Epithelial cell of prostate (primary cell): Measurements from ENCODE around the gene EFHC2.

Experiments
- DNase-seq: peaks from one replicate; pipeline ENCODE4 v3.0.0-alpha.2; 2011; ENCODE audit warnings: low read depth, low spot score
- H3K27ac ChIP-seq: fragments of 450-650 bp; 2 replicates; pipeline ENCODE4 v1.5.1; 2017; ENCODE audit warnings: mild to moderate bottlenecking

The EFHC2 gene, protein sequence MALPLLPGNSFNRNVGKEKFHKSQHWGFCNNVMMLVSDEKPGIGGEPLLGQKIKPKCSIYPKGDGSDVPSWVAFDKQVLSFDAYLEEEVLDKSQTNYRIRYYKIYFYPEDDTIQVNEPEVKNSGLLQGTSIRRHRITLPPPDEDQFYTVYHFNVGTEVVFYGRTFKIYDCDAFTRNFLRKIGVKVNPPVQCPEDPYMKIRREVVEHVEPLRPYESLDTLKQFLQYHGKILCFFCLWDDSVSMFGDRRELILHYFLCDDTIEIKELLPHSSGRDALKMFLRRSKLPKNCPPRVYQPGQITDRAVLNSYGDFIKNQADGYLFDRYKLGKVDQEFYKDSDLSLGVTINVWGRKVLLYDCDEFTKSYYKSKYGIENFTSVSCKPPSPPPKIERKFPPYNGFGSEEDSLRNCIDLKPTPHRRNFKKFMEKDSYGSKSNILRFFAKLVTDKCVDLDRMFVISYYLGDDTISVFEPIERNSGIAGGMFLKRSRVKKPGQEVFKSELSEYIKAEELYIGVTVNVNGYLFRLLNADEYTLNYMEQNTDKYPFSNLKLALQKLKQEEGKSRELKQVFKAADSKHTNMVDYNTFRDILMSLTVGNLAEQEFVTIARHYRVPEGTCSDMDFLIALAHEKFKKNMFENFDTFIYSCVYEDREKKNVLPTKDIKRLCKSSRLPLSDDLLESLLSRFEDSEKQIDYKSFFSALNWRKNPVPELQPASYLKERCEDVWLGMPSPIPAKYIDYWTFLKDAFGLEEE

DNA sequence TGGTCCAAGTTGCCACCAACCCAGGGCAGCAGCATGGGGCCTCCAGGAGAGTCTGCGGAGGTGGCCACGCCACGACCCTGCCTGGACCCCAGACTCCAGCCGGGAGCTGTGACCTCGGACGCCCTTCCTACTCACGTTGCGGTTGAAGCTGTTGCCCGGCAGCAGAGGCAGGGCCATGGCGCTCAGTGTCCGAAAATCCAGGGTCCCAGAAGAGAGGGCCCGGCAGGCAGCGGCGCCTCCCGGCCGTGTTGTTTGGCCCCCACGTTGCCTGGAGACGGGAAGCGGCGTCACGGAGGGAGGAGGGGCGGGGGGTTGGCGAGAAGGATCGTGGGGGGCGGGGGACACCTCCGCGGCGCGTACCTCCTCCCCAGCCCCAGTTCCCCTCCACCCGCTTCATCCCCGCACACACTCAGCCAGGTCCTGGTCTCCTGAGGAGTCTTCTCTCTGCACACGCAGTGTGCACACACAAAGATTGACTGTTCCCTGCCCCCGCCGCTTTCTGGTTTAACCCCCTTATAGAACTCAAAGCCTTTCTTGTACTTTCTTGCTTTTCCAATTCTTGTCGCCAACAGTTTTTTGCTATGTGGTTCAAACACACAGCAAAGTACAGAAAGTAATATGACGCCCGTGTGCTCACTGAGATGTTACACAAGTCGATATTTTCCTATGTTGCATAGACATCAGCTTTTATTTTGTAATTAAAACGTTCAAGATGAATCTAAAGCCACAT is at the start of gene EFHC2:
Gene EFHC2 (minus strand): TSS at position 261 of the 730 bp plus-strand sequence. CDS start 84 bp downstream, at position 177.
- DNase-seq, result no peak

DNA sequence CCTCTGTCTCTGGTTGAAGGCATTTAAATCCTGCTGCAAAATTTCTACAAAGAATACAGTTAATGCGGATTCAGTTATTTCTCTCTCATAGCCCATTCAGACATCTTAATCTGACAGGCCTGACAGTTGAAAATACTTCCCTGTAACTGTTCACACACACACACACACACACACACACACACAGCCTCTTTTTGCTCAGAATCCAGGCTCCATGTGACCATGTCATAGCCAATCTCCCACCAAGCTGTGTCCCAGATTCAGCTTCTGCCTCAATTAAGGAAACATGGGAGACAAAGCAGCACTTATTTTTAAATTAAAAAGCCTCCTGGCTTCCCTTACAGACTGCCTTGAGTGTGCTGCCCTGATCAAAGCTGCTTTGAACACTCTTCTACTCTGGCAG is 49.3 kb upstream of the EFHC2 start:
- H3K27ac ChIP-seq, result no peak overlapping the region
- no peak for DNase-seq

More for the DNA sequence above, at the start of gene EFHC2:
- H3K27ac ChIP-seq, result no peak within 1 kb of the TSS

DNA sequence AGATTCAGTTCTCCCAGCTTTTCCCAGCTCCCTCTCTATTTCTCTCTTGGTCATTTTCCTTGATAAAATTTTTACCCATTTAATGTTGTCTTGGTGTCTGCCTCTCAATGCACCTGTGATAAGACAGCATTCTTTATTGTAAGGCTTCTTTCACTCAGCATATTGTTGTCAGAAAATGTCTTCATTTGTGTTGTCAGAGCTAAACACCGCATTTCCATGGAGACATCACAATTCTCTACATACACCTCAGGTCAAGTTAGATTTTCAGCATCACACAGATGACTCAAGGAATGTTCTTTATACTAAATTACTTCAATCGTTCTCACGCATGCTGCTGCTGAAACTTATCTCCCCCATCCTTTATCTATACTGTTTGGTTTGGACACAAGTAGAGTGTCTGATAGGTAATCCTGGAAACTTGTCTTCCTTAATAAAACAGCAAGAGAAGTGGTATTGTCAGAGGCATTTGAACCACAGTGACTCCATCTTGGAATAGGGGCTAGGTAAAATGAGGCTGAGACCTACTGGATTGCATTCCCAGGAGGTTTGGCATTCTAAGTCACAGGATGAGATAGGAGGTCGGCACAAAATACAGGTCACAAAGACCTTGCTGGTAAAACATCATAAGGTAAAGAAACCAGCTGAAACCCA is 41.3 kb upstream of the EFHC2 start:
- DNase-seq, result no peak
- H3K27ac ChIP-seq, result no peak overlapping the region

DNA sequence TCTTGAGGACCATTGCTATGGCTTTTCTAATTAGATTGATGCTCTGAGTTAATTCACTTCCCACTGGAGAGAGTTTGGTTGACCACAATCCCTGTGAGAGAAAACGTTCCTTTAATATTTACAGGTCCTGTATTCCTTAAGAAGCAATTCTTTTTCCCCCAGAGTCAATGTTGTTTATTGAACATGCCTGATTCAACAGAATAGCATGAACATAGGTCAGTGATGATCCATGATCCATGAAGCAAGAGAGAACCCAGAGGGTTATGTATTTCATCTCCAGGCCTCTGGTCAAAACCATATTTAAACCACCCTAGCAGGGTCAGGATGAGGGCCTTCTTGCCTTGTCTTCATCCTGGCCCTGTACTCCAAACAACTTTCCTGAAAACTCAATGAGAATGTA is 39.4 kb upstream of the EFHC2 start:
- no peak overlapping the region for H3K27ac ChIP-seq
- no peak for DNase-seq

DNA sequence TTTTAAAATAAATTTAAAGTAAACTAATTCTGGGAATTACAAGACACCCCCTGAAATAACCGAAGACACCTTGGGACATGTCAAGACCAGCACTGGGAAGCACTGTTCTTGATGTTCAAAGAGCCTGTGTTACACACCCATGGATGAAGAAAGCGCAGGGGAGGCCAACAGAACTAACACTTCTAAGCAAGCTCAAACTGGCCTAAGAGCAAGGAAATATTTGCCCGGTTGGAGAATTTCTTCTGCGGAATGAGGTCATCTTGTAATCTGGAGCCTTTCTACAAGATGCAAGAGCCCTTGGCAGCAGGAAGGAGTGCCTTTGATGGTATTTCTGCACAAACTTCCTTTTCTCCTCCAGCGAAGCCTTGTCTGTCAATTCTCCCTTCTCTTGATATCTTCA is 9.3 kb upstream of the EFHC2 start:
- peak overlapping the region; percentile 82 for H3K27ac ChIP-seq
- peak; percentile 26 for DNase-seq

DNA sequence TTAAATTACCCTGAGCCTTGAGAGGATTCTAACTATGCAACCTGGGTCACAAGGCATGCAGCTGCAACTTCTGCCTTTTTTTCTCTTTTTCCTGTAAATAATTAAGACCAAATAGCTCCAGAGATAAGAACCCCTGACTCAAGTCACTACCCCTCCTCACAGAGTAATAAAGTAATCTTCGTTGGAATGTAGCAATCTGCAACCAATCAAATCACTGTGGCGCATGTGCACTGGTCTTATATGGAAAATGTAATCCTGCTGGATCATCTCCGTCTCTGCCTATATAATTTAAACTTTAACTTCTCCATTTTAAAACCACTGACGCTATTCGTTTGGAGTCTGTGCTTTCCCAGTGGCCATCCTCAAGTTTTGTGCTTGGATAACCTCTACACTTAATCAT is 6.1 kb upstream of the EFHC2 start:
- H3K27ac ChIP-seq, result no peak overlapping the region
- DNase-seq, result no peak

DNA sequence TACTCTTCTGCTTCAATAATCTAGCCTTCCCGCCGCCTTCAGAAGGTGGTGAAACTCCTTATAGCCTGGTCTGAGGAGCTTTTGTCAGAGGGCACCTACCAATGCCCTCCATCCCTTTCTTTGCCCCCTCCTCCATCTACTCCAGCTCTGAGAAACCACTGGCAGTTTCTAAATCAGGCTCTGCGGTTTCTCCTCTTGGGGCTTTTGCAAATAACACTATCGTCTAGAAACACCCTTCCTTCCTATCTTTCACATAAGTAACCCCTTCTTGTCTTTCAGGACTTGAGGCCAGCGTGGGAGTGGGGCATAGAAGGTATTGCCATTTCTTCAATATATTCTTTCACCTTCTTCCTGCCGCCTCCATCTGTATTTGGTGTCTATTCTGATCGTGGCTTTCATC is 1.2 kb upstream of the EFHC2 start:
- no peak for DNase-seq
- no peak overlapping the region for H3K27ac ChIP-seq

DNA sequence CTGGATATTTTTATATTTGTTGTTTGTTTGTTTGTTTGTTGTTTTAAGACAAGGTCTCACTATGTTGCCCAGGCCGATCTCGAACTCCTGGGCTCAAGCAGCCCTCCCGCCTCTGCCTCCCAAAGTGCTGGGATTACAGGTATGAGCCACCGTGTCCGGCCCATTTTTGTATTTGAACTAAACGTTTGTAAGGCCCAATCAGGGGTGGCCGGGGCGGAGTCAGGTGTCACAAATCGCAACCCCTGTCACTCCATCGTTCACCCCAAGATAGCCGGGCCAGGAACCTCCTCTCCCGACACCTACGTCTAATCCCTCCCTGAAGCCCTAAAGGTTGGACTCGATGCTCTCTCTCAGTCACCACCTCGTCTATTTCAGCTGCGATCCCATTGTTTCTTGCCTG is 722 bp upstream of the EFHC2 start:
- no peak overlapping the region for H3K27ac ChIP-seq
- DNase-seq, result no peak

DNA sequence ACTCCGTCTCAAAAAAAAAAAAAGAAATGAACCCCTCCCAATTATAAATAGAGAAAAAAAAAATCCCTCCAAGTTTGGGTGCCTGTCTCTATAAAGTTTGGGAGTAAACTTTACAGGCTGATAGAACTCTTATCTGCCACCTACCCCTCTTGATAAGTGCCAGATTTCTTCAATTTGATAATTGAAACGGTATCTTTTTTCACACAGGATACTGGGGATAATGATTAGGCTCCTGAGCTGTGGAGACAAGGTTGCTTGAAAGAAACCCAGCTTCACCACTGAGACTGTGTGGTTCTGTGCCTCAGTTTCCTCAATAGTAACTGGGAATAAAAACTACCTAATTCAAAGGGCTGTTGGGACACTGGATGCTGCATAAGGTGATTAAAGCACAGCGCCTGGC is 606 bp downstream of the EFHC2 start:
- no peak overlapping the region for H3K27ac ChIP-seq

DNA sequence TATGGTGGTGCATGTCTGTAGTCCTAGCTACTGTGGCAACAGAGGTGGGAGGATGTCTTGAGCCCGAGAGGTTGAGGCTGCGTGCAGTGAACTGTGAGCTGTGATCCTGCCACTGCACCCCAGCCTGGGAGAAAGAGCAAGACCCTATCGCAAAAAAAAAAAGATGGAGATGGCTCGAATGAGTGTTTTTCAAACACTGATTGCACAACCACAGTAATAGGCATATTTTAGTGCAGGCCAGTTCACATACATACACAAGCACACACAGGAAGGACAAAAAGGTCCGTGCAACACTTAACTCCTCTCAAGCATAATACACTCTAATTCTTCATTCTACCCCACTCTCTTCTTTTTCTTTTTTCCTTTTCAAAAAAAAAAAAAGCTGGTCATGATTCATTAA is 5.1 kb downstream of the EFHC2 start:
- no peak for DNase-seq
- no peak overlapping the region for H3K27ac ChIP-seq

More for the DNA sequence above, 606 bp downstream of the EFHC2 start:
- DNase-seq, result no peak

DNA sequence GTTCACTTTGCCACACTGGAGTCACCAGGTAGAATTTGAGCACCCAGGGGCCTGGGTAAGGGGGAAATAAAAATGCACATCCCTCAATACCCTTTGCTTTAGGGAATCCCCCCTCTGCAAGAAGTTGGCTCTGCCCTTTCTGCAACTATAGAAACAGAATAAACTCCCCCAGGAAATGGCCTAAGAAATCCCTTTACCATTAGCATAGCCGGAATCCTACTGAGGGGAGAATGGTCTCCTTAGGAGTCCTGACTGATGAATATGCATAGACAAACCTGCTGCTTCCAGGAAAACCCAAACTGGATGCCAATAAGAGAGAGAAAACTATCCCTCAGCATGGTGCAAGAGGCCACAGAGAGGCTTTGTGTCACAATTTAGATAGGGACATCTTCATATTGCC is 11.0 kb downstream of the EFHC2 start:
- no peak overlapping the region for H3K27ac ChIP-seq
- no peak for DNase-seq

DNA sequence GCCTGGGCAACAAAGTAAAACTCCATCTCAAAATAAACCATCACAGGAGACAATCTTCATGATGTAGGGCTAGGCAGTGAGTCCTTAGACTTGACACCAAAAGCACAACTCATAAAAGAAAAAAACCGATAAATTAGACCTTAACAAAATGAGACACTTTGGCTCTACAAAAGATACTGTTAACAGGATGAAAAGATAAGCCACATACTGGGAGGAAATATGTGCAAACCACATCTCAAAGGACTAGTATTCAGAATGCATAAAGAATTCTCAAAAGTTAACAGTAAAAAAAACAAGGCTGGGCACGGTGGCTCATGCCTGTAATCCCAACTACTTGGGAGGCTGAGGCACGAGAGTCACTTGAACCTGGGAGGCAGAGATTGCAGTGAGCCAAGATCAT is 13.2 kb downstream of the EFHC2 start:
- no peak overlapping the region for H3K27ac ChIP-seq
- no peak for DNase-seq

DNA sequence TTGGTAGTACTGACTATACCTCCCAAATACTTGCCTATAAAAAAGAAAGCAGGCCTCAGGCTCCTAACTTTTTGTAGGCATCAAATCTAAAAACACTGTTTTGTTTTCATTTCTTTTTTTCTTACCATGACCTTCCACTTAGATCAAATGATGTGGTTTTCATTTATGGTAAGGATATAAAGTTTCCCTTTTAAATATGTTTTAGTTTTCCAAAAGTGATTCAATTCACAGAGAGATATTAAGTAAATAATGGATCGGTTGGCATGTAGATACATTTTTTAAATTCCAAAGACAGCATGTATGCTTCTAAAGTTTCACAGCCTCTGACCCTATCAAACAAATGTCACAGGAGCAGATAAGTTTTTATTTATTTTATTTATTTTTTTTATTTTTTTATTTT is 23.9 kb downstream of the EFHC2 start:
- H3K27ac ChIP-seq, result no peak overlapping the region
- no peak for DNase-seq

DNA sequence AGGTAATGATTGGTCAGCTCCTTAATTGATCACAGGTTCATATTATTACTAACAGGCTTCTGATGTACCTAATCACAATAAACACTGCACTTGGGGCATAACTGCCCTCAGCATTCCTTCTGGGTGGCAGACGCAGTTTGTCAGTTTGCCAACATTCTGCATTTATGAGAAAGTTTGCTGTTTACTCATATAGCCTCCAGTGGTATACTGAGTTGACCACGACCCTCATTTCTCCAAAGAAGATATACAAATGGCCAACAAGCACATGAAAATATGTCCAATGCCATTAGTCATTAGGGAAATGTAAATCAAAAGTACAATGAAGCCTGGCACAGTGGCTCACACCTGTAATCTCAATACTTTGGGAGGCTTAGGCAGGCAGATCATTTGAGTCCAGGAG is 26.3 kb downstream of the EFHC2 start:
- DNase-seq, result no peak
- H3K27ac ChIP-seq, result no peak overlapping the region

DNA sequence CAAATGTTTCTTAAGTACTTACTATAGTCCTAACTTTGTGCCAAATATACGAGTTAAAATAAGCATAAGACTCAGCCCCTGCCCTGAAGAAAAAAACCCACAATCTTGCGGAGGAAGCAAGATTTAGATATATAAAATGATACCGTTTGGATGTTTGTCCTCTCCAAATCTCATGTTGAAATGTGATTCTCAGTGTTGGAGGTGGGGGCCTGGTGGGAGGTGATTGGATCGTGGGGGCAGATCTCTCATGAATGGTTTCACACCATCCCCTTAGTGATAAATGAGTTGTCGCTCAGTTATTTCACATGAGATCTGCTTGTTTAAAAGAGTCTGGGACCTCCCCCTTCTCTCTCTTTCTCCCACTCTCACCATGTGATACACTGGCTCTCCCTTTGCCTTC is 28.7 kb downstream of the EFHC2 start:
- DNase-seq, result no peak
- H3K27ac ChIP-seq, result no peak overlapping the region

DNA sequence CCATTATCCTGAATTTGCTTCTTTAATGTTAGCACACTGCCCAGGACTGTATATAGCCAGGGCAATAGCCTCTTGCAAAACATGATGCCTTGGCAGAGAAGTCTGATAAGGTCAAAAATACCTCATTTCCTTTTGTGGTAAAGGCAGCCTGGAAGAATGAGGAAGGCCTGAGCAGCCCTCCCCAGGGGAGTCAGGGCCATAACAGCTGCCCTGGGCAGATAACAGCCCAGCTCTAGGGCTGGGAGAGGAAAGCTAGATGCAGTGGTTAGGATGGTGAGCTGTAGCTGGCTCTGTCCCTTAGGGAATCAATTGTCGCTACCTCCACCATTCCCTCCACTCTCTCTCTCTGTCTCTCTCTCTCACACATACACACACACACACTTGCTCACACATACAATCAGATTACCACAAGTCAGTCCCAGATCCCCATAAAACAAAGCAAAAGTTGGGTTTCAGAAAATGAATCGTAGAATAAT is 29.2 kb downstream of the EFHC2 start:
- no peak for DNase-seq

DNA sequence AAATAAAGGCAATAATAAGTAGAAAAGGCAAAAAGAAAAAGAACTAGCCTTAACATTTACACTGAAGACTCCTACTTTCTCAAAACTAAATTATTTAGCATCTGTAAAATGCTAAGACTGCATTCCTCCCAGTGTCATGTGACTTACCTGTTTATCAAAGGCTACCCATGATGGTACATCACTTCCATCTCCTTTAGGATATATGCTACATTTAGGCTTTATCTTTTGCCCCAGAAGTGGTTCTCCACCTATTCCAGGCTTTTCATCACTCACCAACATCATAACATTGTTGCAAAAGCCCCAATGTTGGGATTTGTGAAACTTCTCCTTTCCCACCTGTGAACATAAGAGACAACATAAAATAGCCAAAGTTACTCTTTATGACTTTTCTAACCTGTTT is 31.1 kb downstream of the EFHC2 start:
- no peak overlapping the region for H3K27ac ChIP-seq
- DNase-seq, result no peak

More for the DNA sequence above, 29.2 kb downstream of the EFHC2 start:
- no peak overlapping the region for H3K27ac ChIP-seq

DNA sequence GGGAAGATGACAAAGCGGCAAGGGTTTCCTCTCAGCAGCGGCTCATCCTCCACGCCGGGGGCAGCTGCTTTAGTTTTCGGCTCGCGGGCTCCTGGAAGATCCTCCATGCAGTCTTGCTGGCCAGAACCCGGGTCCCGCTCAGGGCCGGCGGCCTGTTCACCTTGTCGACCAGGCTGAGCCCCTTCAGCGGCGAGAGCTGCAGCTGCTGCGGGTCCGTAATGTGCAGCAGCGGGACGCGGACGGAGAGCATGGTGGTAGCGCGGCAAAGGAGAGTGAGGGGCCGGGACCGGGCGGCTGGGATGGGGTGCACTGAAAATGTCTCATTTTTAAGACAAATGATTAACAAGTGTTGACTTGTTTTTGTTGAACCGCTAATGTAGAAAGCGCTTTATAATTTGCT is 33.2 kb downstream of the EFHC2 start:
- no peak for DNase-seq
- no peak overlapping the region for H3K27ac ChIP-seq

DNA sequence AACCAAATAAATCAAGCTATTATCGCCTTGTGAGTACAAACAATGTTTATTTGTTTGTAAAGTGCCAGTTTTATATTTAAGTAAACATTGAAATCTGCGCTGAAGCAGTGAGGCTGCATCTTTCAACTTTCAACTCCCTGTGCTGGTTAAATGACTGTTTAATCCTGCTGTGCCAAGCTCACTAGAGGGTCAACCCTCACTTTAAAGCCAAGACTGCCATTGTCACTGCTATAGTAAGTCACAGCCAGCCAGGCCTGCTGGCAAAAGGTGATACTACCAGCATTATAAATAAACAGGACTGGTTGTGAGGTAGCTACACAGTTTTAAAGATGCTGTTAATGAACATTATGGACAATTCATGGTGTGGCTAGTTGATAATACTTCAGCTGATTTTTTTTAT is 34.6 kb downstream of the EFHC2 start:
- H3K27ac ChIP-seq, result no peak overlapping the region
- no peak for DNase-seq

DNA sequence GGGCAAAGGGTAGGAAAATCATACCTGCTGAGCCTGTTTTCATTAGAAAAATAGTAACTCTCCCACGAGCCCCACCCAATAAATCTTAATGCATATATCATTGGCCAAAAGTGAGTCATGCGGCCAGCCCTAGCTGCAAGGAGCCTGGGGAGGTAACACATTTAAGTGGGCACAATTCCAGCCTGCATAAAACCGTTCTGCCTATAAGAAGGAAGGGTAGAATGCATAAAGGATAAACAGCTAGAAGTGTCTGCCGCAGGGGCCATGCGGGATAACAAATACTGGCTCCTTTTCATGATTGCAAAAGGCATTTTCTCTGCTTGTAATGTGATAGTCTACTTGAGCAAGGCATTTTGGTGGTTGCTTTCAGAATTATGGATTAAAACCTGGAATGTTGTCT is 37.1 kb downstream of the EFHC2 start:
- peak; percentile 49 for DNase-seq
- H3K27ac ChIP-seq, result peak overlapping the region; percentile 13
